ENCODE results near the gene SLC12A6.
"Not testable (repeated sequence)": the region's sequence is repeated elsewhere in the genome, so short reads cannot be mapped to it uniquely, and the experiment has no call there.

SLC12A6 gene

DNA sequence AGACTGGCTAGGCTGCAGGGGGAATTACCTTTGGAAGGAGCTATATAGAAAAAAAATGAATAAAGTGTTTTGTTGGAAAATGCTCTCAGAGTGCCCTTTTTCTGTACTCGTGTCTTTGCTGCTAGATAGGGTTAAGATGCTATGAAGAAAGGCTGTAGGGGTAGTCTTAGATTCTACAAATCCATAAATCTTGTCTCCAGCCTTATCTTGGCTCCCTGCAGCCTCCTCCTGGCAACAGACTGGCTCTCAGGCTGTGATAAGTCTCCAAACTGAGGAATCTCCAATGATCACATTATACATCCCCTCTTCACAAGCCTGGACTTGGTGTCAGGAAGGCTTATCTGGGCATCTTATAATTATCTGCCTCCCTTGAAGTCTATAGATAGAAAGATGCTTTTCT is 20.1 kb upstream of the SLC12A6 start:
- DNase-seq (ENCODE audit: low read depth) = no peak

DNA sequence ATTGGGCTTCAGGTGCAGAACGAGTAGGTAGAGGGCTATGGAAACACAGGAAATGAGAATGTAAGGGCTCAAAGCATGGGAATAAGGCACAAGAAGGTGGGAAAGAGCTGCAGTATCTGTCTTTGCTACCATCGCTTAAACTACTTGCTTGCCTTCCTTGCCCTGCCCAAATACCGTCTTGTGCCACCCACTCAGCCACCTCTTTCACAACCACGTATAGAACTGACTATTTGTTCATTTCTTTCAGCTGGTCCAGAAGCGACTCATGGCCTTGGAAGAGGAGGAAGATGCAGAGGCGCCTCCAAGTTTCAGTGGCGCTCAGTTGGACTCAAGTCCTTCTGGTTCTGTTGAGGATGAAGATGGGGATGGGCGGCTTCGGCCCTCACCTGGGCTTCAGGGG is 17.7 kb upstream of the SLC12A6 start:
- no peak for DNase-seq (ENCODE audit: low read depth)

DNA sequence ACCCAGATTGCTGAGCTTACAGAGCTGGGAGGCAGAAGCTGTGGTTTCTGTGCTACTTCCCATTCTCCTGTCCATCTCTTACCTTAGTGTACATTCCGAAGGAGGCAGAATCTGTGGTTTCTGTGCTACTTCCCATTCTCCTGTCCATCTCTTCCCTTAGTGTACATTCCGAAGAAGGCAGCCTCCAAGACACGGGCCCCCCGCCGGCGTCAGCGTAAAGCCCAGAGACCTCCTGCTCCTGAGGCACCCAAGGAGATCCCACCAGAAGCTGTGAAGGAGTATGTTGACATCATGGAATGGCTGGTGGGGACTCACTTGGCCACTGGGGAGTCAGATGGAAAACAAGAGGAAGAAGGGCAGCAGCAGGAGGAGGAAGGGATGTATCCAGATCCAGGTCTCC is 16.7 kb upstream of the SLC12A6 start:
- no peak for DNase-seq (ENCODE audit: low read depth)

DNA sequence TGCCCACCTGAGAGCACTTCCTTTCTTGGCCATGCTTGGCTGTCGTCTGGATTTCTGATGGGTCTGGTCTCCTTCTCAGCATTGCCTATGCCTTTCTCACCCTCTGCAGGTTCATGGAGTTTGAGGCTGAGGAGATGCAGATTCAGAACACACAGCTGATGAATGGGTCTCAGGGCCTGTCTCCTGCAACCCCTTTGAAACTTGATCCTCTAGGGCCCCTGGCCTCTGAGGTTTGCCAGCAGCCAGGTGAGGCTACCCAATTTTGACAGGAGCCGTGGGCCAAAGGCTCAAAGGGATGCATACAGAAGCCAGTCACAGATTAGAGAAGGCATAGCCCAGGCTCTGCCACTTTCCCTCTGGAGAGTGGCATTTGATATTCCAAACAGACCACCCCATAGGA is 16.0 kb upstream of the SLC12A6 start:
- DNase-seq (ENCODE audit: low read depth) = no peak

DNA sequence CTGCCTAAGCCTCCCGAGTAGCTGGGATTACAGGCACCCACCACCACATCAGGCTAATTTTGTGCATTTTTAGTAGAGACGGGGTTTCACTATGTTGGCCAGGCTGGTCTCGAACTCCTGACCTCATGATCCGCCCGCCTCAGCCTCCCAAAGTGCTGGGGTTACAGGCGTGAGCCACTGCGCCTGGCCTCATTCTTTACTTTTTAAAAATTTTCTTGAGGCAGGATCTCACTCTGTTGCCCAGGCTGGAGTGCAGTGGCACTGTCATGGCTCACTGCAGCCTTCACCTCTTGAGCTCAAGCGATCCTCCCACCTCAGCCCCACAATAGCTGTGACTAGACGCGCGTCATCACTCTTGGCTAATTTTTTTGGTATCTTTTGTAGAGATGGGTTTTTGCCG is 15.4 kb upstream of the SLC12A6 start:
- DNase-seq (ENCODE audit: low read depth) = not testable (repeated sequence)

DNA sequence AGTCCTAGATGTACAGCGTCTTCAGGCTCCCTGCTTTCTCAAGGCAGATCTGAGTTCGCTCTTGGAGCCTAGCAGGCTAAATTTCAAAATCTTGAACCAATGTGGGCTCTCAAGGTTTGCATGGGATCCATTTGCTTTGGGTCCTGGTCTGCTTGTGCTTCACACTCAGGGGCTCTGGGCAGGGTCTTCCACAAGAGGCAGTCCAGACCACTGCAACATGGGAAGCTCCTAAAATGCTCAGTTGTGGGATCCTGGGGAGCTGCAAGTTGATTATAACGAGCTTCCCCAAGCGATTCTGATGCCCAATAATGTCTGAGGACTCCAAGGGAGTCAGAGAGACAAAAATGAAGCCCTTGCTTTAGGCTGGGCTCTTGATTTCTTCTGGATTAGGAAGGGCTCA is 12.2 kb upstream of the SLC12A6 start:
- no peak for DNase-seq (ENCODE audit: low read depth)

DNA sequence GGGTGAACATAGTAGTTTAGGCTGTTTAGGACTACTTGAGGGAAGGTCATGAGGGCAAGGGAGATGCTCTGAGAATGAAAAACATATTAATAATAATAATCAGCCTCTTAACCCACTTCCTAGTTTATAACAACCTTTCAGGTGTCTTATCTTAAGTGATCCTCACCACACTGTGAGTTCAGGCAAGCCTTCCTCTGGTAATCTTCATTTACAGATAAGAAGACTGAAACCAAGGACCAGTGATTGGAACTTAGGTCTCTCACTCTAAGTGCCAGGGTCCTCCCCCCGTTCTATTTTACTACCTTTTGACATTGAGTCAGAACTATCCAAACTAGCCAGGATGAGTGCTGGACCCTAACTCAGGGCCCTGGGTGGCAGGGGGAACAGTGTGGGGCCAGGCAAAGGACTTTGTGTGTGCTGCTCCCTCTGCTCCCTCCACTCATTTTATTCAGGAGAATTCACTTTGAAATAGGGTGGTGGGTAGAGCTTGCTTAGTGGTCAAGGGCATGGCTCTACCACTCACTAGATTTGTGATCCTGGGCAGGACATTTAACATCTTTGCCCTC is 11.2 kb upstream of the SLC12A6 start:
- no peak for DNase-seq (ENCODE audit: low read depth)

DNA sequence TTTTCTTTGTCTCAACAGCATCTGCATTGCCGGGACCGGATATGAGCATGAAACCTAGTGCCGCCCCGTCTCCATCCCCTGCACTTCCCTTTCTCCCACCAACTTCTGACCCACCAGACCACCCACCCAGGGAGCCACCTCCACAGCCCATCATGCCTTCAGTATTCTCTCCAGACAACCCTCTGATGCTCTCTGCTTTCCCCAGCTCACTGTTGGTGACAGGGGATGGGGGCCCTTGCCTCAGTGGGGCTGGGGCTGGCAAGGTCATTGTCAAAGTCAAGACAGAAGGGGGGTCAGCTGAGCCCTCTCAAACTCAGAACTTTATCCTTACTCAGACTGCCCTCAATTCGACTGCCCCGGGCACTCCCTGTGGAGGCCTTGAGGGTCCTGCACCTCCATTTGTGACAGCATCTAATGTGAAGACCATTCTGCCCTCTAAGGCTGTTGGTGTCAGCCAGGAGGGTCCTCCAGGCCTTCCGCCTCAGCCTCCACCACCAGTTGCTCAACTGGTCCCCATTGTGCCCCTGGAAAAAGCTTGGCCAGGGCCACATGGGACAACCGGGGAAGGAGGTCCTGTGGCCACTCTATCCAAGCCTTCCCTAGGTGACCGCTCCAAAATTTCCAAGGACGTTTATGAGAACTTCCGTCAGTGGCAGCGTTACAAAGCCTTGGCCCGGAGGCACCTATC is 10.5 kb upstream of the SLC12A6 start:
- no peak for DNase-seq (ENCODE audit: low read depth)

DNA sequence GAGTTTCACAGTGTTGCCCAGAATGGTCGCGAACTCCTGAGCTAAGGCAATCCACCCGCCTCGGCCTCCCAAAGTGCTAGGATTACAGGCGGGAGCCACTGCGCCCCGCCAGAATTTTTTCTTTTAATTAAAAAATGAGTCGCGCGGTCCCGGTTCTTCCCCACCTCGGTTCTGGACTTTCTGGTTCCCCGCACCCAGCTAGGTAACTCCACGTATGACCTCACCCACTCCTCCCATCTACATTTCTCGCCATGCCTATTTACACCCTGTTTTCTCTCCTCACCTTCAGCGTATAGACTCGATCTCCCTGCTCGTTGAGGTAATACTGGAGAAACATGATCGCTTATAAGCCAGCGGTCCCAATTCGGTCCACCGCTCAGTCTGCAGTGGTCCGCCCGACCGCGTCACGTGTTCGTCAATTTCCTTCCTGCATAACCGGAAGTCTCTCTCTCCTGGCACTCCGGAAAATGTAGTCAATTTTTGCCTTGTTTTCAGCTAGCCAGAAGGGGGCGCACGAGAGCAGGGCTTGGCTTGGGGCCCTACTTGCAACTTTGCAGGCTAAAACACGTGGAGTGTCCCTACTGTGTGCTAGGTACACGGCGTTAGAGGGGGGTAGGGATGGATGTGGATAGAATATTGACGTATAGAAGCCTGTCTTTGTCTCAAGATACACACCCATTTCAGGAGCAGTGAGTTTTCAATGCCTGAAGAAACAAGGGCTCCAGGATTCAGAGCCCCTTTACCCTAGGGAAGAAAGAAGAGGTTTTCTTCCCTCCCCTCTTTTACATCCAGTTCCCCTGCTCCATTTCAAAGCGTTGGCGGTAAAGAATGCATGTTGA is 5.4 kb upstream of the SLC12A6 start, which contains the start of the genes NOP10 and NUTM1:
TSS of gene NOP10 (minus strand) at position 400 of the 839 bp plus-strand sequence. CDS start at position 337, 63 bp downstream.
TSS of gene NUTM1 (plus strand) at position 579 of the 839 bp plus-strand sequence. CDS start 382 bp downstream, outside the sequence.
- DNase-seq (ENCODE audit: low read depth) = peak; percentile 92

DNA sequence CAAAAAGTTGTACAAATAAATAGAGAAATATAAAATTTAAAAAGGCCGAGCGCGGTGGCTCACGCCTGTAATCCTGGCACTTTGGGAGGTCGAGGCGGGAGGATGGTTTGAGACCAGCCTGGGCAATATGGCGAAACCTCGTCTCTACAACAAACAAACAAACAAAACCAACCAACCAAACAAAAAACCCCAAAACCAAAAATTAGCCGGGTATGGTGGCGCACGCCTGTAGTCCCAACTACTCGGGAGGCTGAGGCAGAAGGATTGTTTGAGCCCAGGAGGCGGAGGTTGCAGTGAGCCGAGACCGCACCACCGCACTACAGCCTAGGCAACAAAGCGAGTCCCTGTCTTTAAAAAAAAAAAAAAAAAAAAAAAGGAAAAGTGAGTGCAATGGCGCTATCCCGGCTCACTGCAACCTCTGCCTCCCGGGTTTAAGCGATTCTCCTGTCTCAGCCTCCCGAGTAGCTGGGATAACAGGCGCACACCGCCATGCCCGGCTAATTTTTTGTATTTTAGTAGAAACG is 4.7 kb upstream of the SLC12A6 start:
- DNase-seq (ENCODE audit: low read depth) = not testable (repeated sequence)

DNA sequence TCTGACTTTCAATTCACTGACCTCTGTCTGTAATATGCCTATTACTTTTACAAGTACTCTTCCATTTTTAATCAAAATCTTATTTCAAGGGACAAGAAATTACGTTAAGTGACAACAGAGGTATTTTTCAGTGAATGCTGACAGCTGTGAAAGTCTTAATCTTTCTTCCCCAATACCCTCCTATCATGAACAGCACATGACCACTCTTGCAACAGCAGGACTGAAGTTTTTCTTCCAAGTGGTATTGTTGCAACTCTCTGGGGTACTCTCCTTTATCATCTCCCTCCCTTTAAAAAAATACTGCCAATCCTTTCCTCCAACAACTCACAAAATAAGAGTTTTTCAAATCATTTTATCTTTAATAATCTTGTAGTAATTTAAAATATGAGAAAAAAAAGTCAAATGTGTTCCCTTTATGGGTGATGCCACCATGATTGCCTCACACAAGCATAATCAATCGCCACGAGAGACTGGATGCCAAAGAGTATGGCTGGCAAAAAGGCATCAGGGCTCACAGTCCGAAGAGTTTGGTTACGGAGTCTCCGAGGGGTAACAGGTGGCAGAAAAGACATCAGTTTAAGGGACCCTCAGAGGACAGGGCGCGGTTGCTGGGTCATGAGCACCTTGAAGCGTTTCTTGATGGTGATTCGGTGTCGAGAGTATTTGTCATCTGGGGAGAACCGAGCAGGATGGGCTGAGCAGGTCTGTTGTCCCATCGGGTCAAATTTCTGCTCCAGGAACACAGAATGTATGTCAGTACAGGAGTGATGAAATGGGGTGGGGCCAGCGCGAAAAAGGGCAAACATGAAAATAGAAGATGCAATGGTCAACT is 4.0 kb upstream of the SLC12A6 start:
- DNase-seq (ENCODE audit: low read depth) = no peak

DNA sequence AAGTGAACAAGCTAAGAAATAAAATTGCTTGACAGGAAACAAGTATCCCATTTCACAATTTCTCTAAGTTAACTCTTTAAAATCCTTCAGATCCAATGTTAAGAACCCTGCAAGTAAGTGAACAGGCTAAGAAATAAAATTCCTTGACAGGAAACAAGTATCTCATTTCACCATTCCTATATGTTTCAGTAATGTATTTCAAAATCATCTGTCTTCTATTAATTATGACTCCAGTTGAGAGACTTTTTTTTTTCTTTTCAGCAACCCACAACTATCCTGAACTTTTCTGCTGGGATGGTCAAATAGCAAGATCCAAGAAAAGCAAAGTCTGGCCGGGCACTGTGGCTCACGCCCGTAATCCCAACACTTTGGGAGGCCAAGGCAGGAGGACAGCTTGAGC is 2.4 kb upstream of the SLC12A6 start:
- DNase-seq (ENCODE audit: low read depth) = no peak

DNA sequence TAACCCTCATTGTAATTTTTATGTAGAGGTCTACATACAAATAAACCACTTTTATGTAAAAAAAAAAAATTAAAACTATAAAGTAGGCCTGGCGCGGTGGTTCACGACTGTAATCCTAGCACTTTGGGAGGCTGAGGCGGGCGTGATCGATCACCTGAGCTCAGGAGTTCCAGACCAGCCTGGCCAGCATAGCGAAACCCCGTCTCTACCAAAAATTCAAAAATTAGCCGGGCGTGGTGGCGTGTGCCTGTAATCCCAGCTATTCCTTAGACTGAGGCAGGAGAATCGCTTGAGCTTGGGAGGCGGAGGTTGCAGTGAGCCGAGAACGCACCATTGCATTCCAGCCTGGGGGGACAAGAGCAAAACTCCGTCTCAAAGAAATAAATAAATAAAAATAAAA is 766 bp upstream of the SLC12A6 start:
- no peak for DNase-seq (ENCODE audit: low read depth)

DNA sequence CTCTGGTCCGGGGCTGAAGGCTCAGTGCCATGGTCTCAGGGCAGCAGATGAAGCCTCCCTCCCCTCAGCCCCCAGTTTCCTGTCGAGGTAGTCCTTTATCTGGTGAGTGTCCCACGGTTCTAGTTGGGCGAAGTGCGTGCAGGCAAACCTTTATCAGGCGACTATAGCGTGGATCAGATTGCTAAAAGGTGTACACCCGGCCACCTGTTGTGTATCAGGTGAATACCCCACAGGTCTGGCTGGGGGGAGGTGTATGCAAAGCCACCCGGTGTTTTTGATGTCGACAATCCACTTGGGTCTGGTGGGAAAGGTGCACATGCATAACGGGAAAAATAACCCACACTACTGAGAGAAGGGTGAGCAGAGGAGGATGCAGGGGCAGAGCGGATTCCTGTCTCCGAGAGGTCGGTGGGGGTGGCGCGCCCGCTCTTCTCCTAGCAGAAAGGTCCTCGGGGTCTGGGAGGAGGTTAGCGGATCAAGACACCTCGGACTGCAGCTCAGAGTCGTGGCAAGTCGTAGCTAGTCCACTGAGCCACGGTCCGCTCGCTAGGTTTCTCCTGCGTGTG is 507 bp downstream of the SLC12A6 start:
- no peak for DNase-seq (ENCODE audit: low read depth)

DNA sequence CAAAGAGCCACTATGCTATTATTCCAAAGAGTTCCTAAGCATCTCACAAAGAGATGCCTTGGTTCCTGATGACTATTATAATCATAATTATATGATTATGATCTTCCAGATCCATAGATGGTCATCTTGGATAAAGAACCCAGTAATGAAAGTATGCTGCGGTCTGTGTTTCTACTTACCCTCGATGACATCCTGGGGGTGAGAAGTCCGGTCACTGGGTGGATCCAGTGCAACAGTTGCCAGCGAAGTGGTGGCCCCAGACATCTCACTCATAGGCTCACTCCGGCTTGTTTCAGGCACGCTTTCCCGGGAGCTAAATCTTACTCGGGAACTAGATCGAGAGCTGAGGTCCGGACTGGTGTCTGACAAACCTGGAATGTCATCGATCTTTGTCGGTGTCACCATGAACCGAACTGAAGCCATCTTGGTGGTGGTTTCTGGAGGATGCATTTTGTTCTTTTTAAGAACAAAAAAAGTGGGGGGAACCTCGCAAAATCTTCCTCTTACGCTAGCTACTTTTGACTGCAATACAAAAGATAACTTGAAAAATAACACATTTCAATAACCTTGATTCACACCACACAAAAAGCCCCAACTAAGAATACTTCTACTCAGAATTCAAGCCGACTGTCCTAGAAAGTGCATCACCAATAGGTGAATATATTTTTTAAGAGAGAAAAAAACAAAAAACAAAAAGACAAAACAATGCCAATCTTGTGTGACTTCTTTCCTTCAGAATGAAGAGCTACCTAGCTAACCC is 1.2 kb downstream of the SLC12A6 start:
- no peak for DNase-seq (ENCODE audit: low read depth)

DNA sequence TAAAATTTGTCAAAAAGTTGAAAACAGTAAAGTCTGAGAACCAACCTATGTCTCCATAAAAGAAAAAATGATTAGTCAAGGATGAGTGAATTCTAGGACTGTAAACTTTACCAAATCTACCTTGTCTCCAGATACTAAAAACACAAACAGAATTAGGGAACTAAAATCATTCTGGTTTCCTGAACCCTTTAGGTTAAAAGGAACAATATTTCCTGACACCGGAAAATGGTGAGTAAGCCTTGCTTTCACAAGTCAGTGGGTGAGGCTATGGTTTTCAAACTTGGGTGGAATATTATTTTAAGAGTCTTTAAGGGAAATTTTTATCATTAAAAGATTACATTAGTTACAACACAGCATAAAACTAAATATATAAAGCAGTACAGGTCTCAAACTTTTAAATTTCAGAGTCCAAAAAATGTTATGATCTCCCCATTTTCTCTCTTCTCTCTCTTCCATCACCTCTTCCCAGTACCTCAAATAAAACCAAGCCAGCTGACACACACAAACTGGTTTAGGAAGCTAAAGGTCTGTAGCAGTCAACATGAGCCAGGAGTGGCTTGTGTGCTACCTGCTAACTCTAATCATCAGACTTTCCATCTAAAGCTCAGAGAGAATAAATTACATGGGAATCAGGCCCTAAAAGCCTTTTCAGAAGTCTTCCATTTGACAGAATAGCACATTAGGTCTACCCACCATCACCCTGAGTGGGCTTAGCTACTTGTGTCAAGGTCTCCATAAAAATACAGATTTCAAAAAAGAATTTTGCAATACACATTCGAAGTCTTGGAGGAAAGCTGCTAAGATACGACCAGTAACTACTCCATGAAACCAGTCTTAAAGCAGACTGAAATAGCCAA is 2.2 kb downstream of the SLC12A6 start:
- no peak for DNase-seq (ENCODE audit: low read depth)

DNA sequence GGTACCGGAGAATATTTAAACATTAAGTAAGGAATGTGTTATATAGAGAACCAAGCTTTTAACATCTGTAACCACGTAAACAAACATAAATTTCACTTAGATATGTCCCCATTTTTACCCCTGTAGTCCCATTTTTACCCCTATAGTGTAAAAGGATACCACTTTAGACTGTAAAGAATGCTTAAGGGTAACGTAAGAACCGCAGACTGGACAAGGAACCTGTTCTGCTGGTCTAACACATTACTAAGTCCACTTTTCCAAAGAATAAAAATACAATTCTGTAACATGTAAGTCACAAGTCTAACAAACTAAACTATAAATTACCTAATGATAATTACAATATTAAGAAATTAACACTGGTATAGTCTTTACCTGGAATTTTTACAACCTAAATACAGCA is 2.9 kb downstream of the SLC12A6 start:
- DNase-seq (ENCODE audit: low read depth) = no peak

DNA sequence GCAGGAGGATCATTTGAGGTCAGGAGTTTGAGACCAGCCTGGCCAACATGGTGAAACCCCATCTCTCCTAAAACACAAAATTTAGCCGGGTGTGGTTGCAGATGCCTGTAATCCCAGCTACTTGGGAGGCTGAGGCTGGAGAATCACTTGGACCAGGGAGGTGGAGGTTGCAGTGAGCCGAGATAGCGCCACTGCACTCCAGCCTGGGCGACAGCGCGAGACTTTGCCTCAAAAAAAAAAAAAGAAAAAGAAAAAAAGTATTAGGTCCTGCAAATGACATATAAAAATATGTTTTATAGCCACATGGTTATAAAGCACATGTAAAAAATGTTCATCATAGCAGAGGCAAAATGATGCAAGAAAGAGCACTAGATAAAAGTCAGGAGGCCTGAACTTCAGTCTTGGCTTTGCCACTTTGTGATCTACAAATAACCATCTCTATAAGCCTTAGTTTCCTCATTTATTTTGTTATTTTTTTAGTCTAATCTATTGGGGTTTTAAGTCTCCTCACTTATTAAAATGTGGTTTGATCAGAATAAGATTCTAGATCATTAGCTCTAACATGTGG is 4.9 kb downstream of the SLC12A6 start:
- DNase-seq (ENCODE audit: low read depth) = no peak

DNA sequence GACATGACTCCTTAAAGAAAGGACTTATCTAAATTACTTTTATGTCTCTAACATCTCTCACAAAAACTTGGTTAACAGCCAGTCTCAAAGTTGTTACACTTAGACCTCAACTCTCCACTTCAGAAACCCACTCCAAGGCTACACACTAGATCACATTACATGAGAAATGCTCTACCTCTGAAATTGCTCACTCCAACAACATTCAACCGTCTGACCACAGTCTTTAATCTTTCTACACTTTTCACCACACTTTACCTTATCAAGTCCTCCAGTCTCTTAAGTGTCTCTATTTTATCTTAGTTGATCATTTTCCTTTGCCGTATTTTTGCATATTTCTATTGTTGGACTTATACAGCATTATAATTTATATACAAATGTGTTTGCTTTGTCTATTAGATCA is 5.8 kb downstream of the SLC12A6 start:
- peak; percentile 40 for DNase-seq (ENCODE audit: low read depth)
